ENCODE data around the gene B4GALT5. TPM values are rescaled to one million over a fixed set of nuclear protein-coding genes. Genes with fewer than 3 reads are reported as not detected.

B4GALT5 gene
- total RNA-seq, 3 donors from 2014 or later, result 52.4 to 65.1 (median 60.2) TPM

- no peak for ATAC-seq
- TF ChIP-seq CTCF (IDR thresholded peaks at IDR 0.05), result no peak
- Histone ChIP-seq H3K4me1 (ENCODE audit: low read depth) (no peaks in the 10 kb centered on the region), H3K9me3 (no peaks in the 10 kb centered on the region), H3K4me3 (no peak overlapping the region), H3K36me3 (ENCODE audit: low read depth) (no peaks in the 10 kb centered on the region)
- no peak for DNase-seq
- intact Hi-C loops (cut with DNase I, micrococcal nuclease), result no loop called here
These were observed 43.9 kb upstream of the B4GALT5 start for GRCh38 chr20:49757597-49757996.

GRCh38 chr20:49756241-49756640 lies 42.6 kb upstream of the B4GALT5 start:
- no peak for ATAC-seq
- no peak for DNase-seq
- Histone ChIP-seq H3K4me3 (no peak overlapping the region), H3K9me3 (no peaks in the 10 kb centered on the region), H3K4me1 (ENCODE audit: low read depth) (no peaks in the 10 kb centered on the region), H3K36me3 (ENCODE audit: low read depth) (no peaks in the 10 kb centered on the region)
- TF ChIP-seq CTCF (IDR thresholded peaks at IDR 0.05), result no peak
- intact Hi-C loops (cut with DNase I, micrococcal nuclease), result no loop called here

- ATAC-seq, result no peak
- Histone ChIP-seq H3K9me3 (no peaks in the 10 kb centered on the region), H3K4me1 (ENCODE audit: low read depth) (no peaks in the 10 kb centered on the region), H3K36me3 (ENCODE audit: low read depth) (no peaks in the 10 kb centered on the region), H3K4me3 (no peak overlapping the region)
- intact Hi-C loops (cut with DNase I, micrococcal nuclease), result no loop called here
- TF ChIP-seq CTCF (IDR thresholded peaks at IDR 0.05), result no peak
- no peak for DNase-seq
These were observed 40.9 kb upstream of the B4GALT5 start for GRCh38 chr20:49754596-49754995.

GRCh38 chr20:49753133-49753532 lies 39.5 kb upstream of the B4GALT5 start:
- Histone ChIP-seq H3K4me3 (no peak overlapping the region), H3K9me3 (no peaks in the 10 kb centered on the region), H3K4me1 (ENCODE audit: low read depth) (no peaks in the 10 kb centered on the region), H3K36me3 (ENCODE audit: low read depth) (no peaks in the 10 kb centered on the region)
- ATAC-seq (no peak), DNase-seq (no peak)
- TF ChIP-seq CTCF (IDR thresholded peaks at IDR 0.05), result no peak
- intact Hi-C loops (cut with DNase I, micrococcal nuclease), result no loop called here

GRCh38 chr20:49752201-49752903 lies 38.7 kb upstream of the B4GALT5 start:
- ATAC-seq, result no peak

More at GRCh38 chr20:49752201-49752903, 38.7 kb upstream of the B4GALT5 start:
- no peak for TF ChIP-seq CTCF (IDR thresholded peaks at IDR 0.05)
- Histone ChIP-seq H3K9me3 (no peaks in the 10 kb centered on the region), H3K4me3 (no peak overlapping the region), H3K4me1 (ENCODE audit: low read depth) (no peaks in the 10 kb centered on the region), H3K36me3 (ENCODE audit: low read depth) (no peaks in the 10 kb centered on the region)
- no peak for DNase-seq
- intact Hi-C loops (cut with DNase I, micrococcal nuclease), result no loop called here

Measured in mucosa of descending colon (tissue), 3 donors.